GM19455 (cell line): Measurements from ENCODE around the gene CBLB.

Experiments
- ATAC-seq: cut with Tn5 transposase; IDR thresholded peaks from one replicate; pipeline ENCODE4 v1.9.1; 2021; ENCODE audit not compliant: unreplicated experiment

The CBLB gene

DNA sequence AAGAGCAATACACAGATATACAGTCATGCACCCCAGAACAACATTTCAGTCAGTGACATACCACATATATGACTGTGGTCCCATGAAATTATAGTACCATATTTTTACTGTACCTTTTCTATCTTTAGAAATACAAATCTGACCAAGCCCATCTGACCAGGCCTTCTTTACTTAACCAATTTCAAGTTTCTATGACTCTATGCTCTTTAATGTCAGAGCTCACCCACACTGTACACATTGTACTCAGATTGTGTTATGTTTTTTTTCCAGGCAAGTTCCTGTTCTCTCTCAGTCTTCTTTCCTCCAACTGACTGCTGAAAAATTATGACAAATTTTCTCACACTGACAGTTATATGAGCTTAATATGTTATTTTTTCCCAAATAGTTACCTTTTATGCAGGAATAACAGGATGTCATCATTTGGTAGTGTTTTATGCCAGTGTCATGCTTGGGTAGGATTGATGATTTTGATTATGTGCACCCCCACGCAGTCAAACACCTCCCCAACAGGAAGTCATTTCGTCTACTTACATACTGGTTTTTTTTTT lies 8.0 kb upstream of the CBLB start:
- no peak for ATAC-seq

DNA sequence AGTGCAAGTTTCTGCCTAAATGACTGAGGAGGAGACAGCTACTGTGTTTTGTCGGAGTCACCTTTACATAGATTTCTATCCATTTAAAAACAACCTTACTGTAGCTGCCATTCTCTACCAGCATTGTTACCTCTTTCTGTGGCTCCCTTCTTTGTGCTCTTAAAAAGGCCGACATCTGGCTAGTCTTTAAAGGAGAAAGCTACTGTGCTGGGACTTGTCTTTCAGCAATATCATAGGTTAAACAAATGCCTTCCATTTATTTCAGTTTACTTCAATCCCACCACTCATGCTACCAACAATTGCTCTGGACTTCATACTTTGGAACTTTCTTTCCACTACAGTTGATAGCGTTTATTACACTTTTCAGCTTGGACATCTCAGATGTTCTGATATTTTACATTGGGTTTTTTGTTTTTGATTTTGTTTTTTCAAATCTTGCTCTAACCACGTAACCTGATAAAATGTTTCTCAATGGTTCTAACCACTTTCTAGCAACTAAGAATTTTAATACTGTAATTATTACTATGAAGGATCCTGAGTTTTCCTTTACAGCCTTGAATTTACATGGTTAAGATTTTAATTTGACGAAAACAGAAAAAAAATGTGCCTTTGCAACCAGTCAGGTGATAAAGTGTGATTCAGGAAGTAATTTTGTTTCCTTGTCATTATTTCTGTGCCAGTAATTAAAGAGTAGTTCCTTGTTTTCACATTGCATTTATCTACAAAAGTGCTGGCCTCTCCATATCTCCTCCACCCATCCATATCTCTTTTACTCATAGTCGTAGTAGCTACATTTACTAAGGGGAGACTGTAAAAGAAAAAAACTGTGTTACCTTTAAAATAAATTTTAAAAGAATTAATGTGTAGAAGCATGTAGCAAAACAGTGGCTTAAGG lies 1.3 kb upstream of the CBLB start:
- ATAC-seq: no peak

DNA sequence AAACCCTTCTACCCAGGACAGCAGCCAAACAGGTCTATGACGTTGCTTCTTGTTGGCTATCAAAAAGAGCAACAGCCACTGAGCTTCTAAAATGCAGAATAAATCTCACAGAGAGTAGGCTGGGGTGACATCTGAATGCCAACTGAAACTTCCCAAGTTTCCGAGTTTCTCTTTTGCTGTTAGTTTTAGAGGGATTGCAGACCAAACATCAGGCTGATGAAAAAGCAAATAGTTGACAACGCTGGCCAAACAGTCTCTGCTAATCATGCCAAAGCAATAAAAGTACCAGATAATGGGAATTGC lies 670 bp upstream of the CBLB start:
- no peak for ATAC-seq

DNA sequence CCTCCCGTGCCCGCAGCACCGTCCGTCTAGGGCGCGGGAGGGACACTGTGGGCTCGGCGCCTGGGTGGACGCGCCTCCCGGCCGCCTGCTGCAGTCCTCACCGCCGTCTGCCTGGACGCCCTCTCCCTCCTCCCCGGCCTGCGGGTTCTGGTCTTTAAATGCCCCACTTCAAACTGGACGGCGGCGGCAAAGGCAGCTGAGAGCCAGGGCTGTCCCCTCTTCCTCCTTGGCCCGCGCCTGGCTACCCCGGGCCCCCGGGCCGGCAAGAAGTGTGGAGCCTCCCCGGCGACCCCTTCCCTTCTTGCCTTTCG lies 426 bp downstream of the CBLB start:
- peak; percentile 7 for ATAC-seq

- no peak for ATAC-seq
These were observed 941 bp downstream of the CBLB start for GRCh38 chr3:105867712-105868430.

- ATAC-seq: peak; percentile 27
These were observed 1.9 kb downstream of the CBLB start for GRCh38 chr3:105866656-105867653.

DNA sequence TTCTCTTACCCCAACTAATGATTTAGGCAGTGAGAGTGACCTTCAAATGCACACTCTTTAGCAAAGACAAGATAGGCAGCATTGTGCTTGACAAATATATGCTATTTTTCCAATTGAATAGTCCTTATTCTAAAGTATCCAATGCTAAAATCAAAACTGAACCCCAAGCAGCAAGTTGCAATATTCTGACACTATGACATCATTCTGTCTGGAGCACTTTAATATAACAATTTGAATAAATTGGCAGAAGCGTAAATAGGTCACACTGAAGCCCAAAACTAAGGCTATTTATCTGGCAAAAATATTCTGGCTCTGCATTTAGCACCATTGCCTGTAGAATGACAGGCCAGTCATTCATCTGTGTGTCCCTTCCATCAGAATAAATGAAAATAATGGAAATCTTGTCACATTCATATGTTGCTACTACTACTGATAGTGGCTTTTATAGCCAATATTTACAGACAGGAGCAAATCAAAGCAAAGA lies 2.9 kb downstream of the CBLB start:
- no peak for ATAC-seq

DNA sequence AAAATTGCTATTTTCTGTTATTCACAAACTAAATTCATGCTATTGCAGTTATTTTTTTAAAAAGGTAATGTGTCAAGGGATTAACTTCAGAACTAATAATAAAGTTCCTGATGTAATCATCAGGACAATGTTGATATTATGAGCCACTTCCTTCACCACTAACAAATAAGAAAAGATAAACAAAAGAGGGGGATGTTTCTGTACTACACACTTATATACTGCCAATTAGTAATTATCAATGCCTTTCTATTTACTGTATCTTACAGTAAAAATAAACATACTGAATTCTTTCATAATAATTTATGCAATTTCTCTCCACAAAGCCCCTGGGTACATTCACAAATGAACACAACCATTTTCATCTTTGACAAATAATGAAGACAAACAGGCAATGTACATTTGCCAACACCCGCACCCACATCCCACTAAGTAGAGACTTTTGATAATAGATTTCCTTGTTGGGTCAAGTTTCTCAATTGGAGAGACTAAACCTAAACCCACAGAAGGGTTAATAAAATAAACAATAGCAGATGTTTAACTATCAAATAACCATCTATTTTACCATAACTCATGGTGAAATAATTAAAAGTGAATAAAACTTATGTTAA lies 3.7 kb downstream of the CBLB start:
- no peak for ATAC-seq

DNA sequence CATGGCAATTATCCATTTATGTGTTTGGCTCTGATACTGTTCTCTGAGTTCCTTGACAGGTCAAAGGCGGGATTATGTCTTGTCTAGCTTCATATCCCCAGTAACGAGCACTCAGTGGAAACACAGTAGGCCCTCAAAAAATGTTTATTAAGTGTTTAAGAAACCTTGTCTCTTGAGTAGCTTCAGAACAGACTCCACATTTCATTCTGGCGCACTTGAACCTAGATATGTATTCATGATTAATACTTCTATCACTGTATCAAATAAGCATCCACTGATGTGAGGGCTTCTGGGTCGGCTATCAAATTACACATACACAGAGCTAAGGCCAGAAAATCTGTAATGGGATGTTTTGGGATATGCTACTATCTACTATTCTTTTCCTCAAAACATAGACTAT lies 4.6 kb downstream of the CBLB start:
- no peak for ATAC-seq

DNA sequence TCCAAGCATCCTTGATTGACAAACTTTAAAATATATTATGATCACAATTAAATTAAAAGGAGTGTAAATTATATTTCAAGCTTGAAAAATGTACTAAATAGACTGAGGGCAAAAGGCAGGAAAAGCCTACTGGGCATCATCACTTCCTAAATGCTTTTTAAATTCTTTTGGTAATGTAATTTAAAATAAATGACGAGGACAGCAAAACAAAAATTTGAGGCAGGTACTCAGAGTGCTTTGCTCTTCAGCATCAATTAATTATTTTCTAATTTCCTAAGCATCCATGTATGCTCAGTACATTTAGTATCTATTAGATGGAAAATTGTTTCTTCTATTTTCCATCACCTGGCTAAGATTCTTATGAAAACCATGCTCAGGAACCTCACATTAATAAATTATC lies 5.2 kb downstream of the CBLB start:
- ATAC-seq: no peak

DNA sequence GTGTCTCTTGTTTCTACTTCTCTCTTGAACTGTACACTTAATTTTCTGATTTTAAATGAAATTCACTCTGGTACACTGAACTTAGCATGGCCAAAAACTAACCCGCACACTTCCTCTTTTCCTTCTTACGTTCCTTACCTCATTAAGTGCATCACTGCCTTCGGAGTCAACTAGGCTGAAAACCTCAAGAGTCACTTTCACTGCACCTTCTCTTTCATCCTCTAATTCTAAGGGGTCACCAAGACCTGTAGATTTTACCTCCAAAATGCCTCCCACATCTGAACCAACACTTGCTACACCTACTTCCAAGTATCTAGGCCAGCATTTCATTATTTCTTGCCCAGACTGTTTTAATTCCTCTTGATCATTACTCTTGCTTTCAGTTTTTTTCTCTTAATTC lies 6.6 kb downstream of the CBLB start:
- ATAC-seq: peak; percentile 48

- no peak for ATAC-seq
These were observed 8.2 kb downstream of the CBLB start for GRCh38 chr3:105860641-105861040.

- ATAC-seq: no peak
These were observed 10.8 kb downstream of the CBLB start for GRCh38 chr3:105858017-105858416.

DNA sequence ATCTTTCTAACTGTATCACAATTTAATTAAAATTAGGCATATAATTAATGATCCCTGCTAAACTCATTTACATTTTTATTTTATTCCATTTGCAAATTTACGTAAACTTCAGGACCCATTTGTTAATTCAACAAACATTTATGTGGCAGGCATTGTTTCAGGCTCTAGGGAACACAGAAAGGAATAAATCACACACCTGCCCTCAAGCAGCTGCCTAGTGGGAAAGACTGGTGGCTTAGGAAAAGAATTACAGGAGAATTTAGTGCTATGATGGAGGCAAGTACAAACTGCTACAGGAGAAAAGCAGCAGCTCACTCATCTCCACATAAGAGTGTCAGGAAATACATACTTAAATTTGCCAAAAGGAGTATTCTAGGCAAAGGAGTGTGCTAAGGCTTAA lies 11.2 kb downstream of the CBLB start:
- no peak for ATAC-seq

- ATAC-seq: no peak
These were observed 12.2 kb downstream of the CBLB start for GRCh38 chr3:105856605-105857004.

GRCh38 chr3:105853801-105854432 lies 14.9 kb downstream of the CBLB start:
- peak; percentile 89 for ATAC-seq

- no peak for ATAC-seq
These were observed 17.2 kb downstream of the CBLB start for GRCh38 chr3:105851582-105851981.

DNA sequence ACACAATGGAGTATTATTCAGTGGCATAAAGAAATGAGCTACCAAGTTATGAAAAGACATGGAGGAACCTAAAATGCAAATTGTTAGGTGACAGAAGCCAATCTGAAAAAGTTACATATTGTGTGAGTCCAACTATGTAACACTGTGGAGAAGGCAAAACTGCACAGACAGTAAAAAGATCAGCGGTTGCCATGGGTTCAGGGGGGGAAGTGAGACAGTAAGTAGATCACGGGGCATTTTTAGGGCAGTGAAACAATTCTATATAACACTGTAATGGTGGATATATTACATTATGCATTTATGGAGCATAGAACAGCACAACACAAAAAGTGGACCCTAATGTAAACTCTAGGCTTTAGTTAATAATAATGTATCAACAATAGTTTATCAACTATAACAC lies 17.6 kb downstream of the CBLB start:
- ATAC-seq: no peak

GRCh38 chr3:105850593-105850992 lies 18.2 kb downstream of the CBLB start:
- no peak for ATAC-seq

DNA sequence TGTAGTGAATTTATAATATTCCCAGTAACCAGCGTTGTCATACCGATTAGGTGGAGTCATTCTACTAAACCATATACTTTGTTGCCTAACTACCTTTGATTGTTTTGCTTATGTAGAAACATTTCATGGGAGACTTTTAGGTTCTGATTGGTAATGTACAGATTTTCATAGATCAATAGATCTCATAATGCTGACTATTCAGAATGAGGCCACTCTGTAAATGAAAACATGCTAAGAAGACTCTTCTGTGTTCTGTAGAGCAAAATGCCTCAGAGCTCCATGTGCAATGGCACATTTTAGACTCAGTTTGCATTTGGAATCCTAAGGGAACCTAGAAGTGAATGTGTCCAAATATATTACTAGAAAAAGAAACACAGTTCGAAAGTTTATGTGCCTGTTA lies 20.0 kb downstream of the CBLB start:
- ATAC-seq: no peak
